ENCODE results near the gene RIN1. TPM values are rescaled to one million over a fixed set of nuclear protein-coding genes. Genes with fewer than 3 reads are reported as not detected.

RIN1 gene
- total RNA-seq, 1 experiment from 2014 or later = 5.4 TPM

GRCh38 chr11:66363187-66363601 lies 27.0 kb upstream of the RIN1 start:
- Histone ChIP-seq H3K79me2 (ENCODE audit: insufficient read depth, low read length) (no peaks in the 10 kb centered on the region), H3K9me3 (ENCODE audit: control insufficient read depth, low read depth, low read length) (no peaks in the 10 kb centered on the region), H3K23me2 (ENCODE audit: insufficient read length, low read depth, low read length, poor library complexity, severe bottlenecking) (no peaks in the 10 kb centered on the region), H3K4me2 (ENCODE audit: insufficient read depth, insufficient read length, low read length) (no peak overlapping the region), H4K5ac (ENCODE audit: insufficient read length, low read depth, low read length) (no peak overlapping the region), H2BK120ac (ENCODE audit: low read depth, low read length, poor library complexity, severe bottlenecking) (no peak overlapping the region), H2BK5ac (ENCODE audit: insufficient read length, low read length) (no peak overlapping the region), H4K91ac (ENCODE audit: insufficient read length, low read depth, low read length) (no peak overlapping the region), H4K8ac (replicated peaks; ENCODE audit: insufficient read length, low read depth, low read length) (no peak overlapping the region), H2AK5ac (ENCODE audit: insufficient read length, low read length) (no peak overlapping the region), H3K4ac (ENCODE audit: low read depth, low read length) (no peak overlapping the region), H3K9ac (ENCODE audit: extremely low read depth, insufficient read length, low read length) (no peak overlapping the region), H3K18ac (ENCODE audit: insufficient read length, low read depth, low read length) (no peak overlapping the region), H3K56ac (ENCODE audit: insufficient read length, low read depth, low read length) (no peak overlapping the region), H3K27ac (ENCODE audit: insufficient read length, low read depth, low read length) (no peak overlapping the region), H3K14ac (ENCODE audit: insufficient read depth, low read length) (no peak overlapping the region), H4K20me1 (ENCODE audit: control insufficient read depth, insufficient read depth, insufficient read length) (no peaks in the 10 kb centered on the region), H2AFZ (ENCODE audit: low read length) (no peak overlapping the region), H3K4me1 (ENCODE audit: insufficient read depth, low read length) (peaks cover 4% of the 10 kb centered on the region; the same call in 1 of the 2 replicates), H3K79me1 (ENCODE audit: insufficient read depth, low read depth, low read length, poor library complexity, severe bottlenecking) (no peaks in the 10 kb centered on the region), H2BK12ac (ENCODE audit: insufficient read length, low read depth, low read length) (no peak overlapping the region), H3T11ph (ENCODE audit: low read length) (no peak overlapping the region), H3K27me3 (ENCODE audit: insufficient read depth, low read length) (no peaks in the 10 kb centered on the region), H3K23ac (ENCODE audit: insufficient read length, low read depth, low read length) (no peak overlapping the region), H2BK15ac (ENCODE audit: low read depth, low read length) (no peak overlapping the region), H2BK20ac (ENCODE audit: low read depth, low read length, poor library complexity, severe bottlenecking) (no peak overlapping the region)
- WGBS (ENCODE audit: extremely low coverage, insufficient read length, low lambda C conversion rate) = no CpG with 5 or more reads among the region's 14 CpGs
- Mint-ChIP-seq H3K4me1 (peaks cover 7 to 8% of the 10 kb centered on the region in 2 experiments), H3K4me3 (no peak overlapping the region), H3K9me3 (no peaks in the 10 kb centered on the region), H3K27ac (no peak overlapping the region), H3K36me3 (ENCODE audit: insufficient read depth in 1 of 3, low read depth in 3 of 3) (peaks cover 28 to 66% (median 52%) of the 10 kb centered on the region in 3 experiments; a peak in 6 of 7 replicates), H3K27me3 (ENCODE audit: low read depth) (no peaks in the 10 kb centered on the region; the same call in 1 of the 2 replicates)
- TF ChIP-seq CTCF (conservative IDR thresholded peaks at IDR 0.05) = no peak
- DNase-seq = no peak

All from H9 (cell line).